ENCODE data around the gene TAAR2. TPM values are rescaled to one million over a fixed set of nuclear protein-coding genes. Genes with fewer than 3 reads are reported as not detected.

Gene TAAR2
- total RNA-seq, 4 donors from 2014 or later, result not detected

DNA sequence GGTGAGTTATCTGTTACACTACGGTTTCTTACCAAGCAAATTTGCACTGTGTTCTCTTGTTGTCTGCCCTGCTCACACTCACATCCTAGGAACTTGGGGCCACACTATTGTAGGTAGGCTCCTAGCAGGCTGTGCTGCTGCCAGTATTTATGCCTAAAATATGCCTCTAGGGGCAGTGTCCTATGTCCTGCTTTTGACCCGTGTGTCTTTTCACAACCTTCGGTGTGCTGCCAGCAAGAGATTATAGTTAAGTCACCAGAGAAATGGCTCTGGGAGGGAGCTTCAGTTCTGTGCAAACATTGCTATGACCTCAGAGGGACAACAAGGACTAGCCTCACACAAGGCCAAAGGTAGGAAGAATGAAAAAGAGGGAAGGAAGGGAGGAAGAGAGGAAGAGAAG, 25.6 kb downstream of the TAAR2 start:
- no peaks in the 10 kb centered on the region for H3K27me3 ChIP-seq
- H3K36me3 ChIP-seq, result no peaks in the 10 kb centered on the region
- no peak for DNase-seq
- H3K4me3 ChIP-seq, result no peak overlapping the region
- no peaks in the 10 kb centered on the region for H3K9me3 ChIP-seq
- H3K4me1 ChIP-seq, result no peaks in the 10 kb centered on the region
- H3K27ac ChIP-seq, result no peak overlapping the region
- TF ChIP-seq, protein P1, sequence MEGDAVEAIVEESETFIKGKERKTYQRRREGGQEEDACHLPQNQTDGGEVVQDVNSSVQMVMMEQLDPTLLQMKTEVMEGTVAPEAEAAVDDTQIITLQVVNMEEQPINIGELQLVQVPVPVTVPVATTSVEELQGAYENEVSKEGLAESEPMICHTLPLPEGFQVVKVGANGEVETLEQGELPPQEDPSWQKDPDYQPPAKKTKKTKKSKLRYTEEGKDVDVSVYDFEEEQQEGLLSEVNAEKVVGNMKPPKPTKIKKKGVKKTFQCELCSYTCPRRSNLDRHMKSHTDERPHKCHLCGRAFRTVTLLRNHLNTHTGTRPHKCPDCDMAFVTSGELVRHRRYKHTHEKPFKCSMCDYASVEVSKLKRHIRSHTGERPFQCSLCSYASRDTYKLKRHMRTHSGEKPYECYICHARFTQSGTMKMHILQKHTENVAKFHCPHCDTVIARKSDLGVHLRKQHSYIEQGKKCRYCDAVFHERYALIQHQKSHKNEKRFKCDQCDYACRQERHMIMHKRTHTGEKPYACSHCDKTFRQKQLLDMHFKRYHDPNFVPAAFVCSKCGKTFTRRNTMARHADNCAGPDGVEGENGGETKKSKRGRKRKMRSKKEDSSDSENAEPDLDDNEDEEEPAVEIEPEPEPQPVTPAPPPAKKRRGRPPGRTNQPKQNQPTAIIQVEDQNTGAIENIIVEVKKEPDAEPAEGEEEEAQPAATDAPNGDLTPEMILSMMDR (IDR thresholded peaks at IDR 0.05), result no peak
- no peak for TF ChIP-seq POLR2A (IDR thresholded peaks at IDR 0.05)
- intact Hi-C loops (cut with DNase I; ENCODE audit: low total_unique reads), result no loop called here

DNA sequence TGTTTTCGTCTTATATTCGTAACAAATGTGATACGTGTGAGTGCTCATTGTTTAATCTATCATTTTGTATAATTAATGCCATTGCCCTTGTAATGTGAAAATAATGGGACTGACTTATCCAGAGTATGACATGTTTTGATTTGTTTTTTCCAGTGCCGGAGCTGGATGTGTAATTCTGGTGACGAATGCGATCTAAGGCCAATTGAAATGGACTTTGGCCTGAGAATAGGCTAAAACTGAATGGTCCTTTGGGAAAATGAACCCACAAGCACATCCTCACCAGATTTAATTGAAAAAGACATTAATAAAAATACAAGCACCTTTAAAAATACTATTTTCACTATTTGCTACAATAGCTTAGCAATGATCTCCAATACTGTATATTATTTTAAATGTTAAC, 27.9 kb downstream of the TAAR2 start:
- TF ChIP-seq, protein P1 (IDR thresholded peaks at IDR 0.05), result no peak
- DNase-seq, result no peak
- no peaks in the 10 kb centered on the region for H3K27me3 ChIP-seq
- H3K27ac ChIP-seq, result no peak overlapping the region
- H3K36me3 ChIP-seq, result no peaks in the 10 kb centered on the region
- no peaks in the 10 kb centered on the region for H3K9me3 ChIP-seq
- no peaks in the 10 kb centered on the region for H3K4me1 ChIP-seq
- intact Hi-C loops (cut with DNase I; ENCODE audit: low total_unique reads), result no loop called here
- H3K4me3 ChIP-seq, result no peak overlapping the region

DNA sequence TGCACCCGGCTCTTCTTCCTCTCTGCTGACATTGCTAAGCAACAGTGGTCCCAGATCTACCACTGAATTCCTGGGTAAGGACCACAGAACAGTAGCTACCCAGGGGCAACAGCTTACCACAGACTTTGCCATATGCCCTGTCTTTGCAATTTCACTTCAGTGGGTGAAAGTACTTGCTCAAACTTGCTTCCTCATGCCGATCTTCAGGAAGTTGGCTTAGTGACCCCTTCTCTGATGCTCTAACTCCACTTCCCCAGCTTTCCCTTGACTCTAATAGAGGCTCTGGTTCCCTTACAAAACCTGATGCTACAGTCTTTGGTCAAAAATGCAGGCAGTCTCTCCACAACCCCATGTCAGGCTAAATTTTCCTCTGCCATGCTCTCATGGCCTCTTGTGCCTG, 31.2 kb downstream of the TAAR2 start:
- no peak for DNase-seq
- no peaks in the 10 kb centered on the region for H3K9me3 ChIP-seq
- intact Hi-C loops (cut with DNase I; ENCODE audit: low total_unique reads), result no loop called here
- TF ChIP-seq, protein P1 (IDR thresholded peaks at IDR 0.05), result no peak
- TF ChIP-seq POLR2A (IDR thresholded peaks at IDR 0.05), result no peak
- no peaks in the 10 kb centered on the region for H3K27me3 ChIP-seq
- H3K4me3 ChIP-seq, result no peak overlapping the region
- no peaks in the 10 kb centered on the region for H3K4me1 ChIP-seq
- H3K27ac ChIP-seq, result no peak overlapping the region
- H3K36me3 ChIP-seq, result no peaks in the 10 kb centered on the region

DNA sequence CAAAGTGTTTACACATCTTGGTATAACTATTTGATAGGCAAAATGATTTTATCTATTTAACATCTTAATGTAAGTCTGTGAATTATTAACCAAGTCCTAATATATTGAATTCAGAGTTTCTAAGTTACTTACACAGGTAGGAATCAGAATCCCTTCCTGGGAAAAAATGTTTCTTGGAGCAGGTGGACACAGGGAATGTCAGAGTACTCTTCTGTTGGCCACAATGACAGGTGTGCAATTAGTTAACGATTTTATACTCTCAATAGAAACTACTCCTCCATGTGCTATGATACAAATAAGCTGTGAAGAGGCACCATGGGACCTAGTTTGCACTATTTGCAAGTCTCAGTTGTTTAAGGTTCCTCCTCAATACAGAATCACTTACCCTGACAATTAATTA, 33.7 kb downstream of the TAAR2 start:
- no peaks in the 10 kb centered on the region for H3K36me3 ChIP-seq
- no peaks in the 10 kb centered on the region for H3K4me1 ChIP-seq
- no peak for TF ChIP-seq POLR2A (IDR thresholded peaks at IDR 0.05)
- TF ChIP-seq, protein P1 (IDR thresholded peaks at IDR 0.05), result no peak
- H3K9me3 ChIP-seq, result no peaks in the 10 kb centered on the region
- no peak for DNase-seq
- intact Hi-C loops (cut with DNase I; ENCODE audit: low total_unique reads), result no loop called here
- H3K4me3 ChIP-seq, result no peak overlapping the region
- no peaks in the 10 kb centered on the region for H3K27me3 ChIP-seq
- H3K27ac ChIP-seq, result no peak overlapping the region

DNA sequence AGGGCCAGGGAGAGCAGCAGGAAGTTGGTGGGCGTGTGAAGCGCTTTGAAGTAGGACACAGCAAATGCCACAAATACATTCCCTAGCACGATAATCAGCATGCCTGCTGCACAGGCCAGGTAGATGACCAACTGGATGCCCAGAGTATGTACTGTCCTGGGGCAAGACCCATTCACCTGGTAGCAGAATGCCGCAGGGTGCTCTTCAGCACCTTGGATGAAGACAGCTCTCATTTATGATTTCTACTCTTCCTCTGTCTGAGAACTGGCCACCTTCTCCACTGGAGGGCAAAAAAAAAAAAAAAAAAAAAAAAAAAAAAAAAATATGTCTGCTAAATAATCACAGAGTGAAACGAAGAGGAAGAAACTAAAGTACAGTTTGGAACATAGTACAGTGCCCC, 34.6 kb downstream of the TAAR2 start, which contains the start of gene TAAR5:
TAAR5 (minus strand) TSS at position 288 of the 400 bp plus-strand sequence; CDS start at position 233, 55 bp downstream.
- Histone ChIP-seq H3K4me3 (no peak within 1 kb of the TSS), H3K9me3 (no peaks in the 10 kb centered on the region), H3K27ac (no peak within 1 kb of the TSS), H3K27me3 (no peaks in the 10 kb centered on the region), H3K36me3 (no peaks in the 10 kb centered on the region), H3K4me1 (no peaks in the 10 kb centered on the region)
- DNase-seq, result no peak
- TF ChIP-seq, protein P1 (IDR thresholded peaks at IDR 0.05), result no peak
- TF ChIP-seq POLR2A (IDR thresholded peaks at IDR 0.05), result no peak
- intact Hi-C loops (cut with DNase I; ENCODE audit: low total_unique reads), result no loop called here
